ENCODE measurements around the gene PRAMEF12. TPM values are rescaled to one million over a fixed set of nuclear protein-coding genes. Genes with fewer than 3 reads are reported as not detected.
"Not testable (repeated sequence)": the region's sequence is repeated elsewhere in the genome, so short reads cannot be mapped to it uniquely, and the experiment has no call there.

Gene PRAMEF12
- total and polyA plus RNA-seq, 2 experiments from 2014 or later = not detected

GRCh38 chr1:12778061-12778460, 4.5 kb downstream of the PRAMEF12 start:
- H3K4me3 ChIP-seq = no peak overlapping the region
- WGBS (ENCODE audit: low lambda C conversion rate, missing lambda C conversion rate) = 82% methylated on average over 4 of the region's 4 CpGs
- H3K36me3 ChIP-seq (replicated peaks; ENCODE audit: insufficient read depth, low read depth) = no peaks in the 10 kb centered on the region
- no peak overlapping the region for H3K4me2 ChIP-seq
- H3K9me3 ChIP-seq (ENCODE audit: low read depth) = no peaks in the 10 kb centered on the region
- H3K79me2 ChIP-seq = no peaks in the 10 kb centered on the region
- TF ChIP-seq EZH2 (IDR thresholded peaks at IDR 0.05; ENCODE audit: borderline replicate concordance) = no peak
- no peak for TF ChIP-seq EZH2phosphoT487 (IDR thresholded peaks at IDR 0.05; ENCODE audit: low read depth, severe bottlenecking, unreplicated experiment)
- no peak for TF ChIP-seq CTCF (IDR thresholded peaks at IDR 0.05; ENCODE audit: poor library complexity)
- no peaks in the 10 kb centered on the region for H4K20me1 ChIP-seq (ENCODE audit: insufficient read depth, poor library complexity, severe bottlenecking)
- H2AFZ ChIP-seq = no peak overlapping the region
- no peak for DNase-seq (ENCODE audit: low spot score)
- H3K27ac ChIP-seq = no peak overlapping the region
- no peaks in the 10 kb centered on the region for H3K27me3 ChIP-seq
- H3K4me1 ChIP-seq (ENCODE audit: insufficient read depth) = no peaks in the 10 kb centered on the region
- no peaks in the 10 kb centered on the region for H3K9me2 ChIP-seq (replicated peaks; ENCODE audit: insufficient read depth)

GRCh38 chr1:12778907-12779306, 5.4 kb downstream of the PRAMEF12 start:
- Histone ChIP-seq H3K9me3 (ENCODE audit: low read depth) (no peaks in the 10 kb centered on the region), H3K4me2 (no peak overlapping the region)

GRCh38 chr1:12781488-12781887, 8.0 kb downstream of the PRAMEF12 start:
- DNase-seq (ENCODE audit: low spot score); H3K9me3 ChIP-seq (ENCODE audit: low read depth); H3K27me3 ChIP-seq; H2AFZ ChIP-seq; H3K4me1 ChIP-seq (ENCODE audit: insufficient read depth); H4K20me1 ChIP-seq (ENCODE audit: insufficient read depth, poor library complexity, severe bottlenecking); H3K36me3 ChIP-seq (replicated peaks; ENCODE audit: insufficient read depth, low read depth); H3K27ac ChIP-seq; H3K4me3 ChIP-seq; H3K4me2 ChIP-seq; H3K79me2 ChIP-seq; H3K9me2 ChIP-seq (replicated peaks; ENCODE audit: insufficient read depth): not testable (repeated sequence)
- WGBS (ENCODE audit: low lambda C conversion rate, missing lambda C conversion rate) = 18% methylated on average over 5 of the region's 5 CpGs
- peak; percentile 26 for TF ChIP-seq CTCF (IDR thresholded peaks at IDR 0.05; ENCODE audit: poor library complexity)

More at GRCh38 chr1:12778907-12779306, 5.4 kb downstream of the PRAMEF12 start:
- Histone ChIP-seq H3K9me2 (replicated peaks; ENCODE audit: insufficient read depth) (no peaks in the 10 kb centered on the region), H3K27ac (no peak overlapping the region), H4K20me1 (ENCODE audit: insufficient read depth, poor library complexity, severe bottlenecking) (no peaks in the 10 kb centered on the region), H3K4me1 (ENCODE audit: insufficient read depth) (no peaks in the 10 kb centered on the region), H3K27me3 (no peaks in the 10 kb centered on the region), H3K79me2 (no peaks in the 10 kb centered on the region), H2AFZ (no peak overlapping the region), H3K36me3 (replicated peaks; ENCODE audit: insufficient read depth, low read depth) (no peaks in the 10 kb centered on the region), H3K4me3 (no peak overlapping the region)
- 75% methylated on average over 6 of the region's 6 CpGs for WGBS (ENCODE audit: low lambda C conversion rate, missing lambda C conversion rate)
- TF ChIP-seq EZH2 (IDR thresholded peaks at IDR 0.05; ENCODE audit: borderline replicate concordance) (no peak), CTCF (IDR thresholded peaks at IDR 0.05; ENCODE audit: poor library complexity) (no peak), EZH2phosphoT487 (IDR thresholded peaks at IDR 0.05; ENCODE audit: low read depth, severe bottlenecking, unreplicated experiment) (no peak)
- DNase-seq (ENCODE audit: low spot score) = no peak

- not testable (repeated sequence) for H3K9me3 ChIP-seq (ENCODE audit: low read depth); H2AFZ ChIP-seq; H3K27ac ChIP-seq; H3K4me3 ChIP-seq; H3K36me3 ChIP-seq (replicated peaks; ENCODE audit: insufficient read depth, low read depth); DNase-seq (ENCODE audit: low spot score); H3K9me2 ChIP-seq (replicated peaks; ENCODE audit: insufficient read depth); H3K27me3 ChIP-seq; H4K20me1 ChIP-seq (ENCODE audit: insufficient read depth, poor library complexity, severe bottlenecking); H3K4me1 ChIP-seq (ENCODE audit: insufficient read depth); H3K4me2 ChIP-seq; H3K79me2 ChIP-seq
- WGBS (ENCODE audit: low lambda C conversion rate, missing lambda C conversion rate) = 49% methylated on average over 6 of the region's 7 CpGs
Measured at GRCh38 chr1:12783783-12784182, 10.2 kb downstream of the PRAMEF12 start.

GRCh38 chr1:12784729-12785128, 11.2 kb downstream of the PRAMEF12 start:
- H3K27ac ChIP-seq; H2AFZ ChIP-seq; H3K4me1 ChIP-seq (ENCODE audit: insufficient read depth); DNase-seq (ENCODE audit: low spot score); H3K79me2 ChIP-seq; H4K20me1 ChIP-seq (ENCODE audit: insufficient read depth, poor library complexity, severe bottlenecking); H3K36me3 ChIP-seq (replicated peaks; ENCODE audit: insufficient read depth, low read depth); H3K4me2 ChIP-seq; H3K27me3 ChIP-seq; H3K9me3 ChIP-seq (ENCODE audit: low read depth); H3K9me2 ChIP-seq (replicated peaks; ENCODE audit: insufficient read depth); H3K4me3 ChIP-seq: not testable (repeated sequence)
- 80% methylated on average over 8 of the region's 8 CpGs for WGBS (ENCODE audit: low lambda C conversion rate, missing lambda C conversion rate)

- not testable (repeated sequence) for DNase-seq (ENCODE audit: low spot score); H3K36me3 ChIP-seq (replicated peaks; ENCODE audit: insufficient read depth, low read depth); H3K27me3 ChIP-seq; H3K4me3 ChIP-seq; H3K4me1 ChIP-seq (ENCODE audit: insufficient read depth); H3K4me2 ChIP-seq; H3K9me2 ChIP-seq (replicated peaks; ENCODE audit: insufficient read depth); H2AFZ ChIP-seq; H3K79me2 ChIP-seq; H3K27ac ChIP-seq; H3K9me3 ChIP-seq (ENCODE audit: low read depth); H4K20me1 ChIP-seq (ENCODE audit: insufficient read depth, poor library complexity, severe bottlenecking)
- 67% methylated on average over 5 of the region's 5 CpGs for WGBS (ENCODE audit: low lambda C conversion rate, missing lambda C conversion rate)
Measured at GRCh38 chr1:12791097-12791496, 17.6 kb downstream of the PRAMEF12 start, which contains the start of gene PRAMEF1. Gene PRAMEF1, plus strand, starts transcription at chr1:12791397. Its CDS starts 1,831 bp downstream, at chr1:12793228.

All from hepatocyte (in vitro differentiated cells).